DMS153 (cell line): ENCODE data around the gene PAK4.
"Not testable (repeated sequence)": the region's sequence is repeated elsewhere in the genome, so short reads cannot be mapped to it uniquely, and the experiment has no call there.

Experiments
- DNase-seq: peaks from one replicate; lab custom pipeline; 2025; lab: John Stamatoyannopoulos, UW

Gene PAK4

DNA sequence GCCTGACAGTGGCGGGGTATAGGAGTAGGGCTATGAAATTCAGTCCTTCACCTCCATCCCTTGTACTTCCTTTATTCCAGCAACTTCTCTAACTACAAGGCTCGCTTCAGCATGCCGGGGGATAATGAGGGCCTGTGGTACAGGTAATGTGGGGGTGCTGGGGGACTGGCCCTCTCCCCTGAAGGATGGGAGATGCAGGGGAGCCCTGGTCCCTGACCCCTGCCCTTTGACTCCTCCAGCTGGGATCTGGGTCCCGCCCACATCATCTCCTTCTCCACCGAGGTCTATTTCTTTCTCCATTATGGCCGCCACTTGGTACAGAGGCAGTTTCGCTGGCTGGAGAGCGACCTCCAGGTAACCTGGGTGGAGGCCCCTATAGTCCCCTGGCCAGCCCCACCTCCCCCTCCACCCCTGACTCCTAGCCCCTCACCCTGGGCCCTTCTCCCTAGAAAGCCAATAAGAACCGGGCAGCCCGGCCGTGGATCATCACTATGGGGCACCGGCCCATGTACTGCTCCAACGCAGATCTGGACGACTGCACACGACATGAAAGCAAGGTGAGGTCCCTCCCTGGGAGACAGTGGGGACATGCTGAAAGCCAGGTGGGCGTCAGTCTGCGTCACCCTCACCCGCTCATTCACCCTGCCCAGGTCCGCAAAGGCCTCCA is 25.0 kb upstream of the PAK4 start:
- DNase-seq = no peak

DNA sequence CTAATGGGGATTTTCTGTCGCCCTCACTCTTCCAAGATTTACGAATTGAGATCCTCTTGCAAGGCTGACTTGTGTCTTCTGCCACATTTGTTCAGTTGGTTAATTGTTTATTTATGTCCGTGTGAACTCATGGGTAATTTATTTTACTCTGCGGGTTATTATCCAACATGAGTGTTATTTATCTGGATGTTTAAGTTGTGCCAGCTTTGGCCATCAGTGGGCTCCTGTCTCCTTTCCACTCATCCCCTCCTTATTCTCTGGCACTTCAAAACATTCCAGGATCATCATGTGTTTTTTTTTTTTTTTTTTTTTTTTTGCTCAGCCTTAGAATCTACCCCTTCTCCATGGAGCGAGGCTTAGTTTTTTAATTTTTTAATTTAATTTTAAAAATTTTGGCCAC is 22.4 kb upstream of the PAK4 start:
- no peak for DNase-seq

DNA sequence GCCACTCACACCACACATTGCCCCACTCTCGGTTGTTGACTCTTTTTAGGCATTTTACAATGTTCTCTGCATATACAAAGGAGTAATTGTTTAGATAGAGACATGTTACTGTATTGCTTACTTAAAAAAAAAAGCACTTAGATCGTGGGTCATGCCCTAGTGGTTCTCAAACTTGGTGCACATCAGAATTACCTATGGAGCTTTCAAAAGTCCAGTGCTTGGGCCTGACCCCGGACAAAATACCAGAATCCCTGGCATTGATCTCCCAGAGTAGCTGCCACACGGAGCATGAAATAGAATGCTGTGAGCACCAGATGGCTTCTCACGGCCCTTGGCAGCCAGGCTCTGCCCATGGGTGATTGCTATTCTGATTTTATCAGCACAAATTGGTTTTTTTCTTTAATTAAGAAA is 21.4 kb upstream of the PAK4 start:
- DNase-seq = no peak

DNA sequence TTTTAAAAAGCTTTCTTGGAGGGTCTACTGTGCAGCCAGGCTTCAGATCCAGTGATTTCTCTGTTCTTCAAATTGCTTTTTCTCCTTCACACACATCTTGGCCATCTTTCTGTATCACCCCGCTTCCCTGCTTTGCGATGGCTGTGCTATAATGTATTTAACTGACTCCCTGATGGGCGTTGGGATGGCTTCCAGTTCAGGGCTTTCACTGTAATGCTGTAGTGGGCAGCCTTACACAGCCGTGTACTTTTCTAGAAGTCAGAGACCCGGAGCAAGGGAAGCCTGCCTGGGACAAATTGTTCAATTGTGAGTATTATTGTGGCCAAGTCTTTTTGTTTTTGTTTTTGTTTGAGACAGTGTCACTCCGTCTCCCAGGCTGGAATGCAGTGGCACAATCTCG is 19.4 kb upstream of the PAK4 start:
- no peak for DNase-seq

DNA sequence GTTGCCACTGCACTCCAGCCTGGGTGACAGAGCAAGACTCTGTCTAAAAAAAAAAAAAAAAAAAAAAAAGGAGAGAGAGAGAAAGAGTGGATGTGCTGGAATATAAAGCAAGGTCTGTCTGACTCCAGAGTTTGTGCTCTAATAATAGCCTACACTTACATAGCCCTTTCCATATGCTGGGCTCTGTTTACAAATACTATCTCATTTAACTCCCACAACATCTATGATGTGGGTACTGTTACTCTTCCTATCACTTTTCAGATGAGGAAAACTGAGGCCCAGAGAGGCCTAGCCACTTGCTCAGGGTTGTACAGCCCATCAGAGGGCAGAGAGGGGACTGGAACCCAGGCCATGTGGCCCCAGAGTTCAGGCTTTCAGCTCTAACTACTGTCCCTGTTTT is 15.9 kb upstream of the PAK4 start:
- DNase-seq = no peak

DNA sequence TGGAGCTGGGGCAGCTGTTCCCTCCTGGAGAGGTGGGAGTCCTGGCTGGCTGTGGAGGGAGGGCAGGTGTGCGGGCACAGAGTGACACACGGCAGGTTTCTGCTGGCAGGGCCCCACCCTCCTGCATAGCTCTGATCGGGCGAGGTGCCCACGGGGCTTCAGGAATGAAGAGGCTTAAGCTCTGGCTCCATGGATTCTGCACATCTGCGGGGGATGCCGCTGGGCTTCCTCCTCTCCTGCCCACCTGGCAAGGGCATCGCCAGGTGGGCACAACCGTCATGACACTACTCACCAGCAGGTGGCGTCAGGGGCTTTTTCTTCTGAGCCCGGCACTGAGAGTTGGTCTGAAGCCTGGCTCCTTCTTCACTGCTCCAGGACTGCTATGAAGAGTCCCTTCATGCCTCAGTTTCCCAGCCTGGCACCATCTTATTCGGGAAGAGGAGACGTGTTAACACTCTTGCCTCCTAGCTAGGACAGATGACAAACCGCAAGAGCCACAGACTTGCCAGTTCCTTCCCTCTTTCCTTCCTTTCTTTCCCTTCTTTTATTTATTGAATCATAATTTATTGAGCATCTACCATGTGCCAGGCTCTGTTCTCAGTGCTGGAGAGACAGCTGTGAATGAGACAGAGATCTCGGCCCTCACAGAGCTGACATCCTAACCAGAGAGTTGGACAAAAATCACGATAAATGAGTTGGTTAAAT is 15.2 kb upstream of the PAK4 start:
- DNase-seq = peak; percentile 8

DNA sequence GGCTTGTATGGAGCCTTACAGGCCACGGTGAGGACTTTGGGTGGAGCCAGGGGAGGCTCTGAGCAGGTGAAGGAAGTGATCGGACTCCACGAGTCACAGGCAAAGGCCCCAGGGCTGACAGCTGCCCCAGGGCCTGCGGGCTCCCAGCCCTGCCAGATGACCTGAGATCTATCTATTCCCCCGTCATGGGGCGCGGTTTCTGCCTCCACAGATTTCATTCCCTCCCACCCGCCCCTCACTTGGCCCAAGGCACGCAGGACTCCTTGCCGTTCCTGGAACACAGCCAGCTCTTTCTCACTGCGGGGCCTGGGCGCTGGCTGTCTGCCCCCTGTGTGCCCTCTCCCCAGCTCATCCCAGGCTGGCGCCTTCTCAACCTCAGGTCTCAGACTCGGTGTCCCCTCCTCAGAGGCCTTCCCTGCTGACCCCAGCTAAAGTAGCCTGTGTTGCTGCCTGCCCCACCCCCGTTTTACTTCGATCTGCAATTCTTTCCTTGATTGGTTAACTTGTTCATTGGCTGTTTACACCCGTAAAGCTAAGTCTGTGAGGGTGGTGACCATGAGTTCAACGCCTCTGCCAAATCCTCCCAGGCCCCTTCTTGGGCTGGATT is 13.9 kb upstream of the PAK4 start:
- DNase-seq = no peak

DNA sequence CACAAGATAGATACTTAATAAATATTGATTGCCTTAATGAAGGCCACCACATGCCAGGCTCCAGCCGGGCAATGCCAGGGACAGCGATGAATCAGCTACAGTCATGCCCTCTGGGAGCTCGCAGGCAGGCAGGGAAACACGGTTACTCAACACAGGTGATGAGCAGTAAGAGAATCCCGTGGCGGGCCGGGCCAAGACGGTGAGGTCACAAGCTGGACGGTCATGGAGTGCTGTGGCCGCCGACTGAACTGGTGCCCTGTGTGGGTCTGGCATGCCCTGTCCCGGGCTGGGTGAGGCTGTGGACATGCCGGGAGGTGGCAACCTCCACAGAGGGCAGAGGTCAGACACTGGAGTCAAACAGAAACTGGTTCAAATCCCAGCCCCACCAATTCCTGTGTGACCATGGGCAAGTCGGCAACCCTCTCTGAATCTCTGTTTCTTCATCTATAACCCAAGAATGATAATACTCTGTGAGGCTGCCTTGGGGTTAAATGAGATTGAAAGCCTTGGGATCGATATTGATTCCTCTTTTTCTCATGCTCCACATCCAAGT is 13.2 kb upstream of the PAK4 start:
- DNase-seq = no peak

DNA sequence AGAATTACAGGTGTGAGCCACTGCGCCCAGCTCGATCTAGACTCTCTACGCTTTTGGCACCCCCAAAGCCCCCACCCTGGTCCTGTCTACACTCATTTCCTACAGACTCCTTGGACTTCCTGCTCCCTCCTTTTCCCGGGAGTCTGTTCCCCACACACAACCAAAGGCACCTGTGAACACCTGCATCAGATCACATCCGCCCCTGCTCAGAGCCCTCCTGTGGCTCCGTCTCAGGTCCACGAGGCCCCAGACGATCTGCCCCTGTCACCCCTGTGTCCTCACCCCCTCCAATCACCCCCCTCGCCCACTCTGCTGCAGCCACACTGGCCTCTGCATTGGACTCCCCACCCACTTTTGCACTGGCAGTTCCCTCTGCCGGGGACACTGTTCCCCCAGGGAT is 12.4 kb upstream of the PAK4 start:
- DNase-seq = no peak

DNA sequence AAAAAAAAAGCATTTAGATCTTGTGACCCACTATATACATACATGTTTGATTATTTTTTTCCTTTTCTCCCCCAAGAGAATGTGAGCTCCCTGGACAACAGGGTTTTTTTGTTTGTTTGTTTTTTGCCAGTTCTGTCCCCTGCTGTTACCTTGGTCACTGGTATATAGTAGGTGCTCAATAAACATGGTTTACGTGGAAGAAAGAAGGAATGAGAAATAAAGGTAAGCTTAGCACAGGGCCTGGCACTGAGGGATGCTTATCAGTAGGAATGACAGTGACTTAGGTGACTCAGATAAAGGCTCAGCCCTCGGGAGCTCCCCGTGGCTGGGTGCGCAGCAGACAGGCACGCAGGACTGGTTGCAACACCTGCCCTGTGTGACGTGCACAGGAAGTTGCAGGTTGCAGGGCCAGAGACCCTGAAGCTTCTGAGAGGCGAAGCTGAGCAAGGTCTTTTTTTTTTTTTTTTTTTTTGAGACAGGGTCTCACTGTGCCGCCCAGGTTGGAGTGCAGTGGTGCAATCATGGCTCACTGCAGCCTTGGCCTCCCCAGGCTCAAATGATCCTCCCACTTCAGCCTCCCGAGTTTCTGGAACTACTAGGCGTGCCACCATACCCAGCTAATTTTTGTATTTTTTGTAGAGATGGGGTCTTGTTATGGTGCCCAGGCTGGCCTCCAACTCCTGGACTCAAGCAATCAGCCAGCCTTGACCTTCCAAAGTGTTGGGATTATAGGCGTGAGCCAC is 10.3 kb upstream of the PAK4 start:
- DNase-seq = no peak

DNA sequence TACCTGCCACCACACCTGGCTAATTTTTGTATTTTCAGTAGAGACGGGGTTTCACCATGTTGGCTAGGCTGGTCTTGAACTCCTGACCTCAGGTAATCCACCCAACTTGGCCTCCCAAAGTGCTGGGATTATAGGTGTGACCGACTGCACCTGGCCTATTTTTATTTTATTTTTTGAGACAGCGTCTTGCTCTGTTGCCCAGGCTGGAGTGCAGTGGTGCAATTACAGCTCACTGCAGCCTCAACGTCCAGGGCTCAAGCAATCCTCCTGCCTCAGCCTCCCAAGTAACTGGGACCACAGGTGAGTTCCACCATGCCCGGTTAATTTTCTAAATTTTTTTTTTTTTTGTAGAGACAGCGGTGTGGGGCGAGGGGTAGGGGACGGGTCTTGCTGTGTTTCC is 8.6 kb upstream of the PAK4 start:
- not testable (repeated sequence) for DNase-seq

DNA sequence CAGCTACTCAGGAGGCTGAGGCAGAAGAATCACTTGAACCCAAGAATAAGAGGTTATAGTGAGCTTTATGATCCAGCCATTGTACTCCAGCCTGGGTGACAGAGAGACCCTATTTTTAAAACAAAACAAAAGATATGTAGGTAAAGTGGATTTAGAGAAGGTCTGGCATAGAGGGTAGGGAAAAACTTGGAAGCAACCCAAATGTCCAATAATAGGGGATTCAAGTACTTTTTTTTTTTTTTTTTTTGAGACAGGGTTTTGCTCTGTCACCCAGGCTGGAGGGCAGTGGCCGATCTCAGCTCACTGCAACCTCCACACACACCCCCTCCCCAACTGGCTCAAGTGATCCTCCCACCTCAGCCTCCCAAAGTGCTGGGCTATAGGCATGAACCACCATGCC is 5.8 kb upstream of the PAK4 start:
- DNase-seq = no peak

DNA sequence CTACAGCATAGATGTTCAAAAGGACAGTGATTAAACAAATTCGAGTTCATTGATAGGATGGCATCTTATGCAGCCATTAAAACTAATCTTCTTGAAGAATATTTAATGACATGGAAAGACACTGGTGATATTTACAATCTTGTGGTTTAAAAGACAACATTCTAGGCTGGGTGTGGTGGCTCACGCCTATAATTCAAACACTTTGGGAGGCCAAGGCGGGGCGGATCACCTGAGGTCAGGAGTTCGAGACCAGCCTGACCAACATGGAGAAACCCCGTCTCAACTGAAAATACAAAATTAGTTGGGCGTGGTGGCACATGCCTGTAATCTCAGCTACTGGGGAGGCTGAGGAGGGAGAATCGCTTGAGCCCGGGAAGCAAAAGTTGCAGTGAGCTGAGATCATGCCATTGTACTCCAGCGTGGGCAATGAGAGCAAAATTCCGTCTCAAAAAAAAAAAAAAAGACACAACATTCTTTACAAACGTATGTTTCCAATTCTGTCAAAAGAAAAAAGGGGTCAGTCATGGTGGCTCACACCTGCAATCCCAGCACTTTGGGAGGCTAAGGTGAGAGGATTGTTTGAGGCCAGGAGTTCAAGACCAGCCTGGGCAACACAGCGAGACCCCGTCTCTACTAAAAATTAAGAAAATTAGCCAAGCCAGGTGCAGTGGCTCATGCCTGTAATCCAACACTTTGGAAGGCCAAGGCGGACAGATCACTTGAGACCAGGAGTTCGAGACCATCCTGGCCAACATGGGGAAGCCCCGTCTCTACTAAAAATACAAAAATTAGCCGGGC is 2.5 kb upstream of the PAK4 start:
- DNase-seq = no peak

DNA sequence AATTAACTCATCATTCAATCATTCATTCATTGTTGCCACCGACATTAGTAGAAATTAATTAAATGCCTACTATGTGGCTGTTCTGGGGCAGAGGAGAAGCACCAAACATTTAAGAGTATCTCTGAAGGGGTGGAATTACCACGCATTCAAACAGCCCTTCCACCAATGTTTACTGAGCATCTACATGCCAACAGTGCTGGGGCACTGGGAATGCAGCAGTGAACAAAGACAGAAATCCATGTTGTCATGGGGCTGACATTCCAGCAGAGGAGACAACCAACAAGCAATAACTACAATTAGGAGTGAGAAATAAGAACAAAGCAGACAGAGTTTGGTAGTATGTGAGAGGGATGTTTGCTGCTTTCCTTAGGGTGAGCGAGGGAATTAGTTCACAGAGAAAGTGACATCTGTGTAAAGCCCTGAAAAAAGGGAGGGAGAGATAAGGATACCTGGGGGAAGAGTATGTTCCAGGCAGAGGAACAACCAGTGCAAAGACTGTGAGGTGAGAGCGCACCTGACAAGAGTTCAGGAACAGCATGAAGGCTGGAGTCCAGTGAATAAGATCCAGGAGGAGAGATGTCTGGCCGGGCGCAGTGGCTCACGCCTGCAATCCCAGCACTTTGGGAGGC is 1.3 kb upstream of the PAK4 start:
- no peak for DNase-seq

DNA sequence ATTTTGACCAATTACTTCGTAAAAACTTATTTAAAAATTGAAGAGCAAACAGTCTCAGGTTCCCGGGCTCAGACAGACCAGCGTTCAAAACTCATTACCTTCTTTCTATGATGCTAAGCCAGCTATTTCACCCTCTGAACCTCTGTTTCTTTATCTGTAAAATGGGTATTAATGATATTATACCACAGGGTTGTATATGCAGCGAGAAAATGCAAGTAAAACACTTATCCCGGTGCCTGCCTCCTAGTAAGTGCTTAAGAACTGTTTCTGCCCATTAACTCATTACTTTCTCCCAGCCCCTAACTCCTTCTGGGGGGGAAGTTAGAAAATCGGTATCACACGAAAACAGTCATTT is 410 bp upstream of the PAK4 start:
- DNase-seq = no peak

DNA sequence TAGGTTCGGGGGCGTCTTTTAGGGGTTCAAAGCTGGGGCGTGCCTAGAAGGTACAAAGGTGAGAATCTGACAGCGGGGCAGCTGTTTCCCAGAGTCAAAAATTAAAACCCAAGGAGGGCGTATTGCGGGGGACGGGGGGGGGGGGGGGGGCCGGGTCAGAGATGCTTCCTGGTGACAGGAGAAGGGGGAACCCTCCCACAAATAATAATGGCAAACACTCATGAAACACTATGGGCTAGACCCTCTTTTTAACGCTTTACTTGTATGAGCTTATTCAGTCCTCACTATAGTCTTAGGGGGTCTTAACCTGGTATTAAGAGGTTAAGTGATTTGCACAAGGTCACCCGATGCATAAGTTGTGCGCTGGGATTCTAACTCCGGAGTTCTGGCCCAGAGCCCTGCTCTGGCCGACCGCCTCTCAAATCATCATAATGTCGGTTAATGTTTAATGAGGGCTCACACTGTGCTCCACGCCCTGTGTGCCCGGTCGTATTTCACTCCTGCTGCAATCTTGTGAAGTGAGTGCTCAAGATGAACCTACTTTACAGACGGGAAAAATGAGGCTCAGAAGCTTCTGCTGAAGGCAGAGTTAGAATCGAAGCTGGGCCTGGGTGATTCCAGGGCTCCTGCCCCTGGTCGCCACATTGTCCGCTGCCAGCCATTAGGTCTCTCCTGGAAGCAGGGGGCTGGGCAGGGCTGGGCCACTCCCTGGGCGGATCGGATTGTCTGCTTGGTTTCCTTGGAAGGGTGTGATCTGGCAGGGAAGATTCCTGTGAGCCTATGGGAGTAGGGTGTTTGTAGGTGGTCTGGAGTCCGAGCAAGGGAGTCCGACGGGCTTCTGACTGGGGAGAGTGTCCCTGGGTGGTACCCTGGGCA is 964 bp downstream of the PAK4 start:
- no peak for DNase-seq

DNA sequence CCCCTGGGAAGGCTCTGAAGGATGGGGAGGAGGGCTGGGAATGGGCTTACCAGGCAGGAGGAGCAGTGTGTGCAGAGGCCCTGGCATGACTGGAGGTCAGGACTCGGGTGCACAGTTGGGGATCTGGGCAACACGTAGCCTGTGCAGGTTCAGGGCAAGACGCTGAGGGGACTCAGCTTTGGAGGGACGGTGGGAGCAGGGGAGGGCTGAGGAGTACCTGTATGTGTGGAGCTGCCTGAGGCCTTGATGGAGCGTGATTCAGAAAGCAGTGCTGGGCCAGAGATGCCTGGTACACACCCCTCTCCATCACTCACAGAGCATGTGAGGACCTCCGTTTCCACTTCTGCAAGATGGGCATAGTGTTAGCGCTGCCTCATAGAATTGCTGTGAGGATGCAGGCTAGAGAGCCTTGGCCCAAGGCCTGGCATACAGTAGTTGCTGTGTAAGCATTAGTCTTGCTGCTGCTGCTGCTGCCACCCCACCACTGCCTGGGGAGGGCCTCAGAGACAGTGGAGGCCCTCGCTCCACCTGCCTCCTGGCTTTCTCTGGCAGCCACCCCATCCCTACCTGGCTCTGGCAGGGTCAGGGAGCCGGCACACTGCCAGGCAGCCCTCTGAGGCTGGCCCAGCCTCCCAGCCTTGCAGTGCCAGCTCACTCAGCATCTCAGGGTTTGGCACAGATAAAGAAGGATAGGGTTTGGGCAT is 2.4 kb downstream of the PAK4 start:
- DNase-seq = no peak

DNA sequence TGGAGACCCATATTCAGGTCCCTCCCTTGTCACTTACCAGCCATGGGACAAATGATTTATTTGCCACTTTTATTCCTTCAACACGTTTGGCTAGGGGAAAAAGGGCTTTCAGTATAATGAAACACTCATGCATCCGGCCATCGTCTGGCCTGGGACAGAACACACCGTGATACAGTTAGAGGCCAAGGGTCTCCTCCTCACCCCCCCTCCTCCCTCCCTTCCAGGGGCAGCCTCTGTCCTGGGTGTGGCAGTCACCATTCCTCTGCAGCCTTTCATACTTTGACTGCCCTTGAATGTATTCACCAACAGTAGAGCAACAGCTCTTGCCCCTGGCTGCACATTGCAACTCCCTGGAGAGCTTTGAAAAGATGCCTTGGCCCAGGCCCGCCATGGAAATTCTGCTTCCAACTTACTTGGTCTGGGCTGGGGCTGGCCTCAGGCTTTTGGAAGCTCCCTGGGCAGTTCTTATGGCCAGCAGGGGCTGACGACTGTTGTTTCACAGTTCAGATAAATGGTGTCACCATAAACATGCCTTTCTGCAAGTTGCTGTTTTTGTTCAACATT is 3.0 kb downstream of the PAK4 start:
- no peak for DNase-seq

DNA sequence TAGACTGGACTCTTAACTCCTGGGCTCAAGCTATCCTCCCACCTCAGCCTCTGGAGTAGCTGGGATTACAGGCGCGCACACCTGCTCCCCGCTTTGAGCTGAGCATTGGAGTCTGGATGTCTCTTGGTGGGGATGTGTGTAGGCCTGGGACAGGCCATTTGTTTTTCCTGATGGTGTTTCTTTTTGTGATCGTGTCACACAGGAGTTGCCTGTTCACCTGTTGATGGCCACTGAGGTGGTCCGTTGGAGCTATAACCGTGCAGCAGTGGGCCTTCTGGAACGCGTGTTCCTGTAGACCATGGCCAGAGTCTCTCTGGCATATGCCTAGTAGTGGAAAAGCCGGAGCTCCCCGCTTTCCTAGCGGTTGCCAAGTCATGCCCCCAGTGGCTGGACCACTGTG is 3.5 kb downstream of the PAK4 start:
- no peak for DNase-seq
